Measurements from ENCODE around the gene ARID4B.

- TF ChIP-seq CTCF (IDR thresholded peaks at IDR 0.05; ENCODE audit: borderline replicate concordance, extremely low read depth, low read length, poor library complexity, severe bottlenecking) = no peak
- no peak for TF ChIP-seq EZH2 (IDR thresholded peaks at IDR 0.05; ENCODE audit: borderline replicate concordance, low read depth, low read length, severe bottlenecking)
These were observed 25.8 kb downstream of the ARID4B start for GRCh38 chr1:235302143-235302542.

Data from DND-41 (cell line).